ENCODE data around the gene GYS1.
"Not testable (repeated sequence)": the region's sequence is repeated elsewhere in the genome, so short reads cannot be mapped to it uniquely, and the experiment has no call there.

The GYS1 gene

DNA sequence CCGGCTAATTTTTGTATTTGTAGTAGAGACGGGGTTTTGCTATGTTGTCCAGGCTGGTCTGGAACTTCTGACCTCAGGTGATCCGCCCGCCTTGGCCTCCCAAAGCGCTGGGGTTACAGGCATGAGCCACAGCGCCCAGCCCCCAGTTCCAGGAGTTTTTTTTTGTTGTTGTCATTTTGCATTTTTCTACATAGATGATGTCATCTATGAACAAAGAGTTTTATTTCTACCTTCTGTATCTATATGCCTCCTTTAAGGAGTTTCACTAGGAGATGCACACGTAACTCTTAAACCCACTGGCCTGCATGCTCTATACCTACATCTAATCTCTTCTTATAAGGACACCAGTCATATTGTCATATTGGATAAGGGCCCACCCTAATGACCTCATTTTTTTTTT is 54.9 kb downstream of the GYS1 start:
- DNase-seq (ENCODE audit: low read depth): no peak

- no peak for DNase-seq (ENCODE audit: low read depth)
Measured at GRCh38 chr19:48935864-48936263, 57.2 kb downstream of the GYS1 start.

GRCh38 chr19:48934837-48935236 is 58.3 kb downstream of the GYS1 start:
- DNase-seq (ENCODE audit: low read depth): no peak

DNA sequence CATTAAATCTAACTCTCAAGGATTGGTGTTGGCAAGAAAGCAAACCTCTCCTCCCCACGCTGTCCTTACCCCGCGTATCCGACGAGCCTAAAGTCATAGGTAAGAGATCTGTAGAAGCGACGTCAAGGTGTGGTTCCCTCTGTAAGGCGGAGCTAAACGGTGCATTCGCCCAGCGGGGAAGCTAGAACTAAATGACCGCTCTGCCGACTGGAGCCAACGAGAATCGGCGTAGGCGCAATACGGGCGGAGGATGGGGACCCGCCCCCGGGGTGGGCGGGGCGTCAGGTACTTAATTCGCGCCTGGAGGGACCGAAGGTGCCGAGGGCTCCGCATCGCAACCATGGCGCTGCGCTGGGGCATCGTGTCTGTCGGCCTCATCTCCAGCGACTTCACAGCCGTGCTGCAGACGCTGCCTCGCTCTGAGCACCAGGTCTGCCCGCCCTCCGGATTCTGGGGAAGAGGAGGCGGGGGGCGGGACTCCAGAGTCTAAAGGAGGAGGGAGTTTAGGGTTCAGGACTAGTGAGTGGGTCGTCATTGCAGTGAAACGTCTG is 59.7 kb downstream of the GYS1 start, which contains the start of gene DHDH:
Gene DHDH (plus strand): TSS at position 318 of the 551 bp plus-strand sequence. CDS start 23 bp downstream, at position 341.
- peak; percentile 70 for DNase-seq (ENCODE audit: low read depth)

GRCh38 chr19:48928164-48929025 is 64.7 kb downstream of the GYS1 start:
- no peak for DNase-seq (ENCODE audit: low read depth)

GRCh38 chr19:48927692-48928091 is 65.4 kb downstream of the GYS1 start:
- not testable (repeated sequence) for DNase-seq (ENCODE audit: low read depth)

DNA sequence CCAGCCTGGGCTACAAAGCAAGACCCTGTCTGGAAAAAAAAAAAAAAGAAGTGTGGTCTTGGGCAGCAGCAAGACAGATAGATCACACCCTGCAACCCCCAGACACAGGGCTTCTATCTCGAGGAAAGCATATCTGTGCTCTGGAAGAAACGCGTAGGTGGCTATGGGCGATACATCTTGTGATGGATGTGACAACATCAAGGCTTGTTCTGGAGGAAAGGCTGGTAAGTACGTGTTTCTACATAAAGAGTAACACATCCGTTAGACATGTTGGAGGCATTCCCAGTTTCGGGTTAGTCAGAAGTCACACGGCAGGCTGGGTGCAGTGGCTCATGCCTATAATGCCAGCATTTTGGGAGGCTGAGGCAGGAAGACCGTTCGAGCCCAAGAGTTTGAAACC is 66.2 kb downstream of the GYS1 start:
- DNase-seq (ENCODE audit: low read depth): no peak

GRCh38 chr19:48925890-48926289 is 67.2 kb downstream of the GYS1 start:
- DNase-seq (ENCODE audit: low read depth): not testable (repeated sequence)

- DNase-seq (ENCODE audit: low read depth): no peak
Measured at GRCh38 chr19:48925240-48925843, 67.8 kb downstream of the GYS1 start.

- no peak for DNase-seq (ENCODE audit: low read depth)
Measured at GRCh38 chr19:48922548-48923490, 70.3 kb downstream of the GYS1 start.

GRCh38 chr19:48921721-48922500 is 71.2 kb downstream of the GYS1 start:
- DNase-seq (ENCODE audit: low read depth): no peak

DNA sequence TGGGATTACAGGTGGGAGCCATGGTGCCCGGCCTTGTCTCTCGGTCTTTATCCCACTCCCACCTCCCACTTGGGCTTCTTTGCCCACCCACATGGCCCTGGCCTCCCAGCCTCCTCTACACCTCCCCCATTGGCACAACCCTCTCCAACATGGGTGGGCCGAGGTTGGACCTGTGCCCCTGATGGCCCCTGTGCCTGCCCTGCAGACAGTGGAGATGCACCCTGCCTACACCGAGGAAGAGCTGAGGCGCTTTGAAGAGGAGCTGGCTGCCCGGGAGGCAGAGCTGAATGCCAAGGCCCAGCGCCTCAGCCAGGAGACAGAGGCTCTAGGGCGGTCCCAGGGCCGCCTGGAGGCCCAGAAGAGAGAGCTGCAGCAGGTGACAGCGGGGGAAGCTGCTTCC is 72.2 kb downstream of the GYS1 start:
- no peak for DNase-seq (ENCODE audit: low read depth)

DNA sequence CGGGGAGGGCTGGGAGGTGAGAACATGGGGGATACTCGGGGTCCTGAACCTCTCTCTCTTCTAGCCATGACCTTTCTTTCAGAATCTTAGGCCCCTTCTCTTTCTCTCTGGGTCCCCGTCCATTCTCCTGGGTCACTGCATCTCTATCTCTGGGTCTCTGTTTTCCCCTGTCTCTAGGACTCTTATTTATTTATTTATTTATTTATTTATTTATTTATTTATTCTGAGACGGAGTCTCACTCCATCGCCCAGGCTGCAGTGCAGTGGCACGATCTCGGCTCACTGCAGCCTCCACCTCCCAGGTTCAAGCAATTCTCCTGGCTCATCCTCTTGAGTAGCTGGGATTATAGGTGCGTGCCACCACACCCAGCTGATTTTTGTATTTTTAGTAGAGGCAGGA is 73.8 kb downstream of the GYS1 start:
- DNase-seq (ENCODE audit: low read depth): not testable (repeated sequence)

GRCh38 chr19:48918801-48919247 is 74.3 kb downstream of the GYS1 start:
- no peak for DNase-seq (ENCODE audit: low read depth)

Data from stimulated activated CD8-positive, alpha-beta memory T cell treated with anti-CD3 and anti-CD28 coated beads, Interleukin-12 subunit alpha, Interleukin-12 subunit beta, amount 100 ng/mL, for 1 hour (primary cell).